DND-41 (cell line): ENCODE results near the gene ATPAF2.

Experiments
- CTCF ChIP-seq: IDR thresholded peaks from 2 replicates; pipeline ENCODE4 v1.5.1; 2012; ENCODE audit warnings: borderline replicate concordance, low read length, moderate library complexity, mild to moderate bottlenecking; ENCODE audit not compliant: poor library complexity, severe bottlenecking; ENCODE audit errors: extremely low read depth
- EZH2 ChIP-seq: IDR thresholded peaks from 3 replicates; pipeline ENCODE4 v1.6.1; 2012; ENCODE audit warnings: borderline replicate concordance, low read depth, mild to moderate bottlenecking, moderate library complexity, low read length, inconsistent platforms; ENCODE audit not compliant: severe bottlenecking

- TF ChIP-seq CTCF (no peak), EZH2 (no peak)
These were observed 21.0 kb downstream of the ATPAF2 start for GRCh38 chr17:18017958-18018357.
